Measurements from ENCODE around the gene APEX1. TPM values are rescaled to one million over a fixed set of nuclear protein-coding genes. Genes with fewer than 3 reads are reported as not detected.

APEX1 gene
- total RNA-seq, 1 donor from 2014 or later: 76.6 TPM

- H3K9me3 Mint-ChIP-seq: no peaks in the 10 kb centered on the region
- H3K27me3 Mint-ChIP-seq (ENCODE audit: insufficient read depth, low read depth): no peaks in the 10 kb centered on the region
- Histone ChIP-seq H3K4me1 (peaks cover 13% of the 10 kb centered on the region), H3K4me2 (no peak overlapping the region), H3K9ac (no peak overlapping the region), H3K27ac (no peak overlapping the region), H3K36me3 (peaks cover 7% of the 10 kb centered on the region), H3K27me3 (no peaks in the 10 kb centered on the region), H3K79me2 (ENCODE audit: low read depth) (peaks cover 59% of the 10 kb centered on the region), H4K20me1 (ENCODE audit: low read depth) (peaks cover 14% of the 10 kb centered on the region), H3F3A (ENCODE audit: low read depth) (peaks cover 69% of the 10 kb centered on the region), H3K4me3 (no peak overlapping the region), H2AFZ (replicated peaks) (no peak overlapping the region), H3K9me3 (ENCODE audit: low read depth) (no peaks in the 10 kb centered on the region)
- no peak for DNase-seq (ENCODE audit: low spot score)
- H3K4me3 Mint-ChIP-seq: peak overlapping the region; percentile 57
- no peak for TF ChIP-seq EZH2 (IDR thresholded peaks at IDR 0.05)
- TF ChIP-seq EZH2phosphoT487 (IDR thresholded peaks at IDR 0.05): no peak
- TF ChIP-seq CTCF (IDR thresholded peaks at IDR 0.05): no peak
- H3K27ac Mint-ChIP-seq: no peak overlapping the region
- H3K4me1 Mint-ChIP-seq: peaks cover 20% of the 10 kb centered on the region
- peaks cover 13% of the 10 kb centered on the region for H3K36me3 Mint-ChIP-seq
These were observed 3.2 kb downstream of the APEX1 start for GRCh38 chr14:20458031-20458789.

GRCh38 chr14:20460458-20461224 lies 5.6 kb downstream of the APEX1 start:
- no peaks in the 10 kb centered on the region for H3K9me3 Mint-ChIP-seq
- Histone ChIP-seq H3F3A (ENCODE audit: low read depth) (peaks cover 60% of the 10 kb centered on the region), H3K36me3 (peaks cover 7% of the 10 kb centered on the region), H2AFZ (replicated peaks) (no peak overlapping the region), H4K20me1 (ENCODE audit: low read depth) (peaks cover 14% of the 10 kb centered on the region), H3K79me2 (ENCODE audit: low read depth) (peaks cover 40% of the 10 kb centered on the region), H3K9me3 (ENCODE audit: low read depth) (no peaks in the 10 kb centered on the region), H3K27ac (peak overlapping the region; percentile 88), H3K4me1 (peaks cover 13% of the 10 kb centered on the region), H3K4me2 (peak overlapping the region; percentile 96), H3K9ac (peak overlapping the region; percentile 89), H3K27me3 (no peaks in the 10 kb centered on the region), H3K4me3 (peak overlapping the region; percentile 87)
- H3K36me3 Mint-ChIP-seq: peaks cover 13% of the 10 kb centered on the region
- H3K4me3 Mint-ChIP-seq: peak overlapping the region; percentile 94
- H3K27ac Mint-ChIP-seq: peak overlapping the region; percentile 13
- TF ChIP-seq EZH2phosphoT487 (IDR thresholded peaks at IDR 0.05): no peak
- TF ChIP-seq CTCF (IDR thresholded peaks at IDR 0.05): no peak
- TF ChIP-seq EZH2 (IDR thresholded peaks at IDR 0.05): no peak
- H3K27me3 Mint-ChIP-seq (ENCODE audit: insufficient read depth, low read depth): peaks cover 7% of the 10 kb centered on the region
- peaks cover 20% of the 10 kb centered on the region for H3K4me1 Mint-ChIP-seq
- DNase-seq (ENCODE audit: low spot score): no peak

GRCh38 chr14:20461225-20462141 lies 6.5 kb downstream of the APEX1 start, which contains the start of gene PIP4P1:
Gene PIP4P1, minus strand, starts transcription at chr14:20461434. Its CDS starts 109 bp downstream, at chr14:20461325.
- H3K27ac ChIP-seq: peak within 1 kb of the TSS; percentile 88
- H3K9me3 ChIP-seq (ENCODE audit: low read depth): no peaks in the 10 kb centered on the region
- H3K79me2 ChIP-seq (ENCODE audit: low read depth): peaks cover 32% of the 10 kb centered on the region
- H3K36me3 ChIP-seq: peaks cover 3% of the 10 kb centered on the region
- TF ChIP-seq EZH2phosphoT487 (IDR thresholded peaks at IDR 0.05) (no peak), CTCF (IDR thresholded peaks at IDR 0.05) (no peak), EZH2 (IDR thresholded peaks at IDR 0.05) (no peak)
- H3K4me1 ChIP-seq: peaks cover 13% of the 10 kb centered on the region
- DNase-seq (ENCODE audit: low spot score): peak; percentile 99
- peak within 1 kb of the TSS; percentile 87 for H3K4me3 ChIP-seq
- peaks cover 14% of the 10 kb centered on the region for H4K20me1 ChIP-seq (ENCODE audit: low read depth)
- peaks cover 20% of the 10 kb centered on the region for H3K4me1 Mint-ChIP-seq
- peaks cover 52% of the 10 kb centered on the region for H3F3A ChIP-seq (ENCODE audit: low read depth)
- H3K36me3 Mint-ChIP-seq: peaks cover 13% of the 10 kb centered on the region
- H3K4me2 ChIP-seq: peak within 1 kb of the TSS; percentile 96
- H3K27me3 ChIP-seq: no peaks in the 10 kb centered on the region
- peak within 1 kb of the TSS; percentile 94 for H3K4me3 Mint-ChIP-seq
- no peak within 1 kb of the TSS for H2AFZ ChIP-seq (replicated peaks)
- H3K27me3 Mint-ChIP-seq (ENCODE audit: insufficient read depth, low read depth): peaks cover 7% of the 10 kb centered on the region
- H3K27ac Mint-ChIP-seq: peak within 1 kb of the TSS; percentile 90
- H3K9ac ChIP-seq: peak within 1 kb of the TSS; percentile 89
- H3K9me3 Mint-ChIP-seq: no peaks in the 10 kb centered on the region
